IMR-90 (cell line): ENCODE data around the gene KLHL36. TPM values are rescaled to one million over a fixed set of nuclear protein-coding genes. Genes with fewer than 3 reads are reported as not detected.
A peak's percentile ranks its signal among the peaks of the same experiment; 100 is the strongest.

Experiments
- ATAC-seq: fragments of 200-7000 bp; cut with Tn5 transposase; 2 replicates; pipeline ENCODE4 v1.9.1; 2020; ENCODE audit warnings: low read depth, mild to moderate bottlenecking, moderate library complexity
- BruUV-seq: library from RNA; stranded (reverse); fragments of 400-500 nt; replicated peaks from 2 replicates; lab custom pipeline; 2021; lab: Mats Ljungman, UMichigan
- CTCF ChIA-PET: fragments of 300-600 bp; formaldehyde crosslinking; extraction: SDS; loops from one replicate; lab custom pipeline; 2021; ENCODE audit warnings: antibody characterized with exemption; lab: Yijun Ruan, JAX
- POLR2A ChIA-PET: fragments of 300-600 bp; sonication (Branson Sonifier 250); formaldehyde crosslinking; loops from one replicate; lab custom pipeline; 2022; ENCODE audit warnings: antibody characterized with exemption; ENCODE audit not compliant: unreplicated experiment; lab: Charles Lee
- DNase-seq: peaks from one replicate; pipeline ENCODE4 v3.0.0; 2013
- H2AFZ ChIP-seq: replicated peaks from 2 replicates; pipeline ENCODE3; 2013; ENCODE audit warnings: low read length, mild to moderate bottlenecking; ENCODE audit not compliant: poor library complexity
- H2AK5ac ChIP-seq: 2 replicates; pipeline ENCODE4 v1.6.1; 2013; ENCODE audit warnings: low read depth, low read length, inconsistent platforms
- H2AK9ac ChIP-seq: replicated peaks from 2 replicates; pipeline ENCODE3; 2013; ENCODE audit warnings: mild to moderate bottlenecking, low read depth, low read length, moderate library complexity; ENCODE audit not compliant: poor library complexity
- H2BK120ac ChIP-seq: 2 replicates; pipeline ENCODE4 v1.6.1; 2013; ENCODE audit warnings: low read depth, low read length, inconsistent platforms
- H2BK15ac ChIP-seq: 3 replicates; pipeline ENCODE4 v1.6.1; 2013; ENCODE audit warnings: low read depth, low read length, inconsistent platforms
- H2BK20ac ChIP-seq: 2 replicates; pipeline ENCODE4 v1.6.1; 2013; ENCODE audit warnings: low read depth, mild to moderate bottlenecking, inconsistent platforms, low read length, moderate library complexity
- H2BK5ac ChIP-seq: 2 replicates; pipeline ENCODE4 v1.6.1; 2013; ENCODE audit warnings: mild to moderate bottlenecking, low read depth, low read length, inconsistent platforms; ENCODE audit not compliant: poor library complexity, severe bottlenecking
- H3K14ac ChIP-seq: replicated peaks from 2 replicates; pipeline ENCODE4 v1.6.1; 2013; ENCODE audit warnings: low read depth, low read length, inconsistent platforms
- H3K18ac ChIP-seq: 2 replicates; pipeline ENCODE4 v1.6.1; 2013; ENCODE audit warnings: low read depth, low read length, control low read depth
- H3K23ac ChIP-seq: 2 replicates; pipeline ENCODE4 v1.6.1; 2013; ENCODE audit warnings: low read depth, low read length, inconsistent platforms
- H3K27ac ChIP-seq: 2 replicates; pipeline ENCODE4 v1.5.1; 2013; ENCODE audit warnings: mild to moderate bottlenecking, control low read depth, low read length; ENCODE audit not compliant: insufficient read depth
- H3K27me3 ChIP-seq: 2 replicates; pipeline ENCODE4 v1.6.1; 2013; ENCODE audit warnings: low read length; ENCODE audit not compliant: control insufficient read depth, insufficient read depth
- H3K36me3 ChIP-seq: 2 replicates; pipeline ENCODE4 v1.6.1; 2013; ENCODE audit warnings: low read length, mixed read lengths; ENCODE audit not compliant: control insufficient read depth, insufficient read depth
- H3K4ac ChIP-seq: 2 replicates; pipeline ENCODE4 v1.6.1; 2013; ENCODE audit warnings: low read depth, low read length, inconsistent platforms
- H3K4me1 ChIP-seq: 2 replicates; pipeline ENCODE4 v1.6.1; 2013; ENCODE audit warnings: low read length, mixed read lengths; ENCODE audit not compliant: control insufficient read depth, insufficient read depth
- H3K4me2 ChIP-seq: 2 replicates; pipeline ENCODE4 v1.6.1; 2013; ENCODE audit warnings: low read depth, mild to moderate bottlenecking, control low read depth, low read length, moderate library complexity
- H3K4me3 ChIP-seq: 2 replicates; pipeline ENCODE4 v1.5.1; 2013; ENCODE audit warnings: low read depth, mild to moderate bottlenecking, control low read depth, low read length, moderate library complexity; ENCODE audit not compliant: insufficient read depth
- H3K56ac ChIP-seq: 2 replicates; pipeline ENCODE4 v1.6.1; 2013; ENCODE audit warnings: low read length, inconsistent platforms; ENCODE audit not compliant: insufficient read depth; ENCODE audit errors: extremely low read depth
- H3K79me1 ChIP-seq, 2 experiments: 2 replicates each; pipeline ENCODE4 v1.6.1; 2013; ENCODE audit warnings: low read length in 2 of 2, inconsistent platforms in 1 of 2, low read depth in 1 of 2
- H3K9ac ChIP-seq: 2 replicates; pipeline ENCODE4 v1.6.1; 2013; ENCODE audit warnings: low read depth, low read length, control low read depth
- H3K9me1 ChIP-seq: 2 replicates; pipeline ENCODE4 v1.6.1; 2013; ENCODE audit warnings: low read length, inconsistent platforms; ENCODE audit not compliant: insufficient read depth
- H3K9me3 ChIP-seq: 2 replicates; pipeline ENCODE4 v1.6.1; 2013; ENCODE audit warnings: low read length; ENCODE audit not compliant: control insufficient read depth, insufficient read depth
- H4K20me1 ChIP-seq: 2 replicates; pipeline ENCODE4 v1.6.1; 2013; ENCODE audit warnings: low read length, inconsistent platforms; ENCODE audit not compliant: insufficient read depth
- H4K5ac ChIP-seq: 2 replicates; pipeline ENCODE4 v1.6.1; 2013; ENCODE audit warnings: mild to moderate bottlenecking, low read depth, low read length, control low read depth
- H4K8ac ChIP-seq, 2 experiments: 2 replicates each; pipeline ENCODE4 v1.6.1; 2013; ENCODE audit warnings: low read depth in 2 of 2, low read length in 2 of 2, control low read depth in 1 of 2, inconsistent platforms in 1 of 2
- H4K91ac ChIP-seq: 2 replicates; pipeline ENCODE4 v1.6.1; 2013; ENCODE audit warnings: low read depth, low read length, inconsistent platforms; ENCODE audit not compliant: insufficient read depth
- CEBPB ChIP-seq: IDR thresholded peaks from 2 replicates; pipeline ENCODE4 v1.6.1; 2012; ENCODE audit warnings: low read depth, low read length, improper control_type of control experiment
- FOS ChIP-seq: fragments of 150-350 bp; IDR thresholded peaks from 2 replicates; pipeline ENCODE4 v1.6.1; 2016; ENCODE audit warnings: low read depth, low read length
- POLR2A ChIP-seq: IDR thresholded peaks from 2 replicates; pipeline ENCODE4 v1.6.1; 2012; ENCODE audit warnings: mild to moderate bottlenecking, low read depth, low read length
- RFX5 ChIP-seq: IDR thresholded peaks from 2 replicates; pipeline ENCODE4 v1.8.0; 2012; ENCODE audit warnings: low read depth, mild to moderate bottlenecking, low read length, moderate library complexity
- WGBS, 2 experiments: methylation state at CpG; one replicate each; pipeline versions ENCODE4 v1.1.5 to v1.1.7; 2013; ENCODE audit warnings: missing lambda C conversion rate in 2 of 2; ENCODE audit not compliant: insufficient read length in 1 of 2; ENCODE audit errors: extremely low coverage in 2 of 2; 5-methylcytosine and 5-hydroxymethylcytosine counted together
- dilution Hi-C: fragments of 300-500 bp; cut with HindIII; formaldehyde crosslinking; loops from one replicate; pipeline ENCODE4 v1.14.3; 2018; ENCODE audit warnings: low sequenced_read_pairs; ENCODE audit not compliant: unreplicated experiment
- in situ Hi-C: fragments of 300-500 bp; cut with MboI; formaldehyde crosslinking; loops from 3 replicates; pipeline ENCODE4 v1.14.3; 2019; ENCODE audit warnings: low sequenced_read_pairs, inconsistent platforms, mixed read lengths
- intact Hi-C: fragments of 100-400 bp; cut with micrococcal nuclease; formaldehyde crosslinking; loops from 2 replicates; pipeline ENCODE4 v1.10.0; 2022
- polyA plus RNA-seq, 3 experiments: library from polyadenylated mRNA; depleted of rRNA; stranded (reverse); fragments of >200 nt; gene quantifications; 2 replicates each; pipeline ENCODE4 v1.2.3, GENCODE V29; 2012; ENCODE audit warnings: low replicate concordance in 1 of 3
- total RNA-seq: library from RNA; depleted of rRNA; stranded (reverse); fragments of >200 nt; gene quantifications from 2 replicates; pipeline ENCODE4 v1.2.3, GENCODE V29; 2012
- TF ChIP-seq, protein P1 (sequence below): fragments of 150-350 bp; IDR thresholded peaks from 2 replicates; pipeline ENCODE4 v1.6.1; 2017; ENCODE audit warnings: mild to moderate bottlenecking, antibody characterized with exemption, low read length, low read depth

KLHL36 gene
- total and polyA plus RNA-seq, 2 of the 4 experiments (the other 2 are of a cell fraction), result 45.9 to 46.3 TPM

DNA sequence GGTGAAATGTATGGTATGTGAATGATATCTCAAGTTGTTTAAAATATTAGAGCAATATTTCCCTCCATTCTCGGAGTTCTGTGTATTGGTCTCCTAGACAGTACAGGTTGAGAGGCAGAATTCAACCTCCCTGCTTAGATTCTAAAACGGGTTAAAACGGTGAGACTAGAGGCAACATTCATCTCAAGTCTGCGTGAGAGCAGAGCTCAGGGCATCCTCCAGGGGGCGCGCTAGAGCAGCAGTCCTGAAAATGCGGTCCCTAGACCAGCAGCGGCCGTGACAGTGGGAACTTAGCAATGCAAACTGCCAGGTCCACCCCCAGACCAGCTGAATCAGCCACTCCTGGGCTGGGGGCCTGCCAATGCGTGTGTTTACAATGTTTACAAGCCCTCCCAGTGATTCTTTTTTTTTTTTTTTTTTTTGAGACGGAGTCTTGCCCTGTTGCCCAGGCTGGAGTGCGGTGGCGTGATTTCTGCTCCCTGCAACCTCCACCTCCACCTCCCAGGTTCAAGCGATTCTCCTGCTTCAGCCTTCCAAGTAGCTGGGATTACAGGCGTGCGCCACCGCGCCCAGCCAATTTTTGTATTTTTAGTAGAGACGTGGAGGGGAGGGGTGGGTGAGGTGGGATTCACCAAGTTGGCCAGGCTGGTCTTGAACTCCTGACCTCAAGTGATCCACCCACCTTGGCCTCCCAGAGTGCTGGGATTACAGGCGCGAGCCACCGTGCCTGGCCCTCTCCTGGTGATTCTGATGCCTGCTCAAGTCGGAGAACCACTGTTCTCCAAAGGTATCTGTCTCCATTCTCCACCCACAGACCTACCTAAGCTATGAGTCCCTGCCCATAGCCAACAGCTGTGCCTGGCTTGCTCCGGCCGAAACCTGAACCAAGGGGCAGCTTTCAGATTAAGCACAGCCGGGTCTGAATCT is 24.2 kb downstream of the KLHL36 start (continued):
- no peak for TF ChIP-seq CEBPB
- no peak for TF ChIP-seq POLR2A
- no peak for TF ChIP-seq FOS
- no peak for TF ChIP-seq RFX5

DNA sequence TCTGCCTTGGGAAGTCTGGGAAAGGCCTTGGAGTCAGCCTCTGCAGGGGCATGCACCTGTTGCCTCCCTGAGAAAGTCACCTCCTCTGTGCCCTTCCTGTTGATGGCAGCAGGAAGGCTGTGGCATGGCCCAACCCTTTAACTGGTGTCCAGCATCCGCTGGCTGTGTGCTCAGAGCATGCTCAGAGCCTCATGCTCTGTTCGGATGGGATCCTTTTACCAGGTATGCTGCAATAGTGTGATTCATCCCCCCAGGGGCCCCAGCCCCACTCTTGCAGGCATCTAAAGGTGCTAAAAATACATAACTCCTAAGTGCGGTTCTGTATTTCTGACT is 24.9 kb downstream of the KLHL36 start:
- Histone ChIP-seq H4K5ac (no peak overlapping the region), H4K20me1 (no peaks in the 10 kb centered on the region), H3K14ac (no peak overlapping the region), H4K91ac (no peak overlapping the region), H3K4me1 (peaks cover 7% of the 10 kb centered on the region), H3K9me1 (peaks cover 3% of the 10 kb centered on the region), H3K4me3 (no peak overlapping the region), H2BK15ac (no peak overlapping the region), H3K23ac (no peak overlapping the region), H3K9ac (no peak overlapping the region), H2AK9ac (no peak overlapping the region), H3K56ac (no peak overlapping the region), H3K27ac (no peak overlapping the region), H3K4me2 (no peak overlapping the region), H3K27me3 (no peaks in the 10 kb centered on the region), H2AFZ (no peak overlapping the region), H2BK120ac (no peak overlapping the region), H3K18ac (no peak overlapping the region), H2AK5ac (peak overlapping the region; percentile 25; the same call in 1 of the 2 replicates), H4K8ac (no peak overlapping the region), H3K36me3 (peaks cover 6% of the 10 kb centered on the region; the same call in 1 of the 2 replicates), H3K79me1 (peaks cover 0 to 3% of the 10 kb centered on the region in 2 experiments; a peak in 2 of 4 replicates), H3K9me3 (no peaks in the 10 kb centered on the region), H2BK5ac (no peak overlapping the region), H2BK20ac (no peak overlapping the region), H3K4ac (no peak overlapping the region)
- ChIA-PET CTCF (interaction anchor here (1.0 to 1.3 kb wide), 2 partner anchors 10 to 15 kb away, joined by 3 to 10 read pairs; no protein-coding TSS in a partner anchor), POLR2A (no interaction called here)
- TF ChIP-seq, protein P1, sequence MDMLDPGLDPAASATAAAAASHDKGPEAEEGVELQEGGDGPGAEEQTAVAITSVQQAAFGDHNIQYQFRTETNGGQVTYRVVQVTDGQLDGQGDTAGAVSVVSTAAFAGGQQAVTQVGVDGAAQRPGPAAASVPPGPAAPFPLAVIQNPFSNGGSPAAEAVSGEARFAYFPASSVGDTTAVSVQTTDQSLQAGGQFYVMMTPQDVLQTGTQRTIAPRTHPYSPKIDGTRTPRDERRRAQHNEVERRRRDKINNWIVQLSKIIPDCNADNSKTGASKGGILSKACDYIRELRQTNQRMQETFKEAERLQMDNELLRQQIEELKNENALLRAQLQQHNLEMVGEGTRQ, result no peak
- TF ChIP-seq CEBPB, result peak; percentile 38; the same call in 1 of the 2 replicates
- 100% methylated on average over 1 of the region's 3 CpGs; no CpG with 5 or more reads in 1 of the 2 experiments for WGBS, 2 experiments
- in situ Hi-C loops, result no loop called here
- intact Hi-C loops, result loop anchor here (5.0 kb wide), 1 partner anchor 299 kb away; no protein-coding TSS in a partner anchor
- ATAC-seq (no peak), DNase-seq (no peak)
- dilution Hi-C loops, result no loop called here
- no TSS peak for BruUV-seq
